ENCODE data around the gene PON3. TPM values are rescaled to one million over a fixed set of nuclear protein-coding genes. Genes with fewer than 3 reads are reported as not detected.

The PON3 gene
- total and polyA plus RNA-seq, 2 of the 13 experiments (the other 11 are each of a cell fraction or from before 2014, with no cell fraction given): 23.6 to 37.8 TPM

DNA sequence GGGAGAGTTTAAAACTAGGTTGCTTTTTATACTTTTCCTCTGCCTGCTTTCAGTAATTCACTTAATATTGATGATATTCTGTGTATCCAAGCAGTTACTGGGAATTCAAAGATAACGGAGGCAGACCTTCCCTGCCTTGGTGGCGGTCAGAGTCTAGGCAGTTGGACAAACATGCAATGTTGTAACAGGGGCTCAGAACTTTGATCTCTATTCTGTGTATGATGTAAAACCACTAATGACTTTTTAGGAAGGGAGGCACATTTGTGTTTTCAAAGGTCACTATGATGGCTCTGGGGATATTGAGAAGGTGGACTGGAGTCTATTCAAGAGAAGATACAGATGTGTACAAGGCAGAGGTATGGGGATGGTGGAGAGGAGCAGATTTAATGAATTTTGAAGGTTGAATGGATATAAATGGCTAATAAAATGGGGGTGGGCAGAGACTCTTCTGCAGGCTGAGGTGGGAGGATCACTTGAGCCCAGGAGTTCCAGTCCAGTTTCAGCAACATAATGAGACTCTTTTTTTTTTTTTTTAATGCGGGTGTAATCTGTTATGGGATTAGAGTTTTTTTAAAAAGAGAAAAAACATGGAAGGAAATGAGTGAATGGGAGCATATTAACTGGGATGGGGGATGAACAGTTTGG, 44.3 kb upstream of the PON3 start (continued):
- no peak for TF ChIP-seq FOXM1 (CRISPR knock-in tag; IDR thresholded peaks at IDR 0.05)
- TF ChIP-seq ZNF256 (CRISPR knock-in tag; conservative IDR thresholded peaks at IDR 0.05): no peak; the same call in 1 of the 2 replicates
- TF ChIP-seq GTF3A (CRISPR knock-in tag; conservative IDR thresholded peaks at IDR 0.05): no peak
- TF ChIP-seq ATAD3A (CRISPR knock-in tag; IDR thresholded peaks at IDR 0.05): no peak
- TF ChIP-seq, protein P1, sequence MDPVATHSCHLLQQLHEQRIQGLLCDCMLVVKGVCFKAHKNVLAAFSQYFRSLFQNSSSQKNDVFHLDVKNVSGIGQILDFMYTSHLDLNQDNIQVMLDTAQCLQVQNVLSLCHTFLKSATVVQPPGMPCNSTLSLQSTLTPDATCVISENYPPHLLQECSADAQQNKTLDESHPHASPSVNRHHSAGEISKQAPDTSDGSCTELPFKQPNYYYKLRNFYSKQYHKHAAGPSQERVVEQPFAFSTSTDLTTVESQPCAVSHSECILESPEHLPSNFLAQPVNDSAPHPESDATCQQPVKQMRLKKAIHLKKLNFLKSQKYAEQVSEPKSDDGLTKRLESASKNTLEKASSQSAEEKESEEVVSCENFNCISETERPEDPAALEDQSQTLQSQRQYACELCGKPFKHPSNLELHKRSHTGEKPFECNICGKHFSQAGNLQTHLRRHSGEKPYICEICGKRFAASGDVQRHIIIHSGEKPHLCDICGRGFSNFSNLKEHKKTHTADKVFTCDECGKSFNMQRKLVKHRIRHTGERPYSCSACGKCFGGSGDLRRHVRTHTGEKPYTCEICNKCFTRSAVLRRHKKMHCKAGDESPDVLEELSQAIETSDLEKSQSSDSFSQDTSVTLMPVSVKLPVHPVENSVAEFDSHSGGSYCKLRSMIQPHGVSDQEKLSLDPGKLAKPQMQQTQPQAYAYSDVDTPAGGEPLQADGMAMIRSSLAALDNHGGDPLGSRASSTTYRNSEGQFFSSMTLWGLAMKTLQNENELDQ (CRISPR knock-in tag; IDR thresholded peaks at IDR 0.05; ENCODE audit: borderline replicate concordance): no peak
- TF ChIP-seq RAD21 (CRISPR knock-in tag; IDR thresholded peaks at IDR 0.05): no peak
- no peak for TF ChIP-seq ZSCAN22 (CRISPR knock-in tag; IDR thresholded peaks at IDR 0.05)
- TF ChIP-seq SIX4 (CRISPR knock-in tag; IDR thresholded peaks at IDR 0.05): peak; percentile 72
- TF ChIP-seq KLF16 (CRISPR knock-in tag; IDR thresholded peaks at IDR 0.05): peak in 1 of 2 experiments; percentile 80; a peak in 2 of 4 replicates
- TF ChIP-seq, protein P2, sequence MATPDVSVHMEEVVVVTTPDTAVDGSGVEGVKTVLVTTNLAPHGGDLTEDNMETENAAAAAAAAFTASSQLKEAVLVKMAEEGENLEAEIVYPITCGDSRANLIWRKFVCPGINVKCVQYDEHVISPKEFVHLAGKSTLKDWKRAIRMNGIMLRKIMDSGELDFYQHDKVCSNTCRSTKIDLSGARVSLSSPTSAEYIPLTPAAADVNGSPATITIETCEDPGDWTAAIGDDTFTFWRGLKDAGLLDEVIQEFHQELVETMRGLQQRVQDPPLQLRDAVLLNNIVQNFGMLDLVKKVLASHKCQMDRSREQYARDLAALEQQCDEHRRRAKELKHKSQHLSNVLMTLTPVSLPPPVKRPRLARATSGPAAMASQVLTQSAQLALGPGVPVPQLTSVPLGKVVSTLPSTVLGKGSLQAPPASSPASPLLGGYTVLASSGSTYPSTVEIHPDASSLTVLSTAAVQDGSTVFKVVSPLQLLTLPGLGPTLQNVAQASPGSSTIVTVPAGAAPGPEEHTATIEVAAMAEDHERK (CRISPR knock-in tag; IDR thresholded peaks at IDR 0.05; ENCODE audit: low read depth): no peak
- no peak for TF ChIP-seq KLF13 (CRISPR knock-in tag; IDR thresholded peaks at IDR 0.05)
- TF ChIP-seq, protein P3, sequence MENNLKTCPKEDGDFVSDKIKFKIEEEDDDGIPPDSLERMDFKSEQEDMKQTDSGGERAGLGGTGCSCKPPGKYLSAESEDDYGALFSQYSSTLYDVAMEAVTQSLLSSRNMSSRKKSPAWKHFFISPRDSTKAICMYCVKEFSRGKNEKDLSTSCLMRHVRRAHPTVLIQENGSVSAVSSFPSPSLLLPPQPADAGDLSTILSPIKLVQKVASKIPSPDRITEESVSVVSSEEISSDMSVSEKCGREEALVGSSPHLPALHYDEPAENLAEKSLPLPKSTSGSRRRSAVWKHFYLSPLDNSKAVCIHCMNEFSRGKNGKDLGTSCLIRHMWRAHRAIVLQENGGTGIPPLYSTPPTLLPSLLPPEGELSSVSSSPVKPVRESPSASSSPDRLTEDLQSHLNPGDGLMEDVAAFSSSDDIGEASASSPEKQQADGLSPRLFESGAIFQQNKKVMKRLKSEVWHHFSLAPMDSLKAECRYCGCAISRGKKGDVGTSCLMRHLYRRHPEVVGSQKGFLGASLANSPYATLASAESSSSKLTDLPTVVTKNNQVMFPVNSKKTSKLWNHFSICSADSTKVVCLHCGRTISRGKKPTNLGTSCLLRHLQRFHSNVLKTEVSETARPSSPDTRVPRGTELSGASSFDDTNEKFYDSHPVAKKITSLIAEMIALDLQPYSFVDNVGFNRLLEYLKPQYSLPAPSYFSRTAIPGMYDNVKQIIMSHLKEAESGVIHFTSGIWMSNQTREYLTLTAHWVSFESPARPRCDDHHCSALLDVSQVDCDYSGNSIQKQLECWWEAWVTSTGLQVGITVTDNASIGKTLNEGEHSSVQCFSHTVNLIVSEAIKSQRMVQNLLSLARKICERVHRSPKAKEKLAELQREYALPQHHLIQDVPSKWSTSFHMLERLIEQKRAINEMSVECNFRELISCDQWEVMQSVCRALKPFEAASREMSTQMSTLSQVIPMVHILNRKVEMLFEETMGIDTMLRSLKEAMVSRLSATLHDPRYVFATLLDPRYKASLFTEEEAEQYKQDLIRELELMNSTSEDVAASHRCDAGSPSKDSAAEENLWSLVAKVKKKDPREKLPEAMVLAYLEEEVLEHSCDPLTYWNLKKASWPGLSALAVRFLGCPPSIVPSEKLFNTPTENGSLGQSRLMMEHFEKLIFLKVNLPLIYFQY (CRISPR knock-in tag; IDR thresholded peaks at IDR 0.05; ENCODE audit: borderline replicate concordance): 0 out of 2 replicates have a peak, but pooled peaks have one; percentile 30
- TF ChIP-seq, protein P4, sequence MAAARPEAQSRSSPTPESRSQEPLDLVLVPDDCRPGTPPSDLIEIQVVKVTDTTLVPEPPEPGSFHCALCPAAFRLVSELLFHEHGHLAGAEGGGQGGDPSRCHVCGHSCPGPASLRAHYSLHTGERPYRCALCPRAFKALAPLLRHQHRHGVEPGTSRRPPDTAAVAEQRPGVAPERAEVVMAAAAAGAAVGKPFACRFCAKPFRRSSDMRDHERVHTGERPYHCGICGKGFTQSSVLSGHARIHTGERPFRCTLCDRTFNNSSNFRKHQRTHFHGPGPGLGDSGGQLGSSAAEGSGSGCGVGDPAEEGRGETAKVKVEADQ (CRISPR knock-in tag; IDR thresholded peaks at IDR 0.05; ENCODE audit: borderline replicate concordance): no peak
- no peak for TF ChIP-seq ZNF274 (CRISPR knock-in tag; IDR thresholded peaks at IDR 0.05)
- TF ChIP-seq, protein P5, sequence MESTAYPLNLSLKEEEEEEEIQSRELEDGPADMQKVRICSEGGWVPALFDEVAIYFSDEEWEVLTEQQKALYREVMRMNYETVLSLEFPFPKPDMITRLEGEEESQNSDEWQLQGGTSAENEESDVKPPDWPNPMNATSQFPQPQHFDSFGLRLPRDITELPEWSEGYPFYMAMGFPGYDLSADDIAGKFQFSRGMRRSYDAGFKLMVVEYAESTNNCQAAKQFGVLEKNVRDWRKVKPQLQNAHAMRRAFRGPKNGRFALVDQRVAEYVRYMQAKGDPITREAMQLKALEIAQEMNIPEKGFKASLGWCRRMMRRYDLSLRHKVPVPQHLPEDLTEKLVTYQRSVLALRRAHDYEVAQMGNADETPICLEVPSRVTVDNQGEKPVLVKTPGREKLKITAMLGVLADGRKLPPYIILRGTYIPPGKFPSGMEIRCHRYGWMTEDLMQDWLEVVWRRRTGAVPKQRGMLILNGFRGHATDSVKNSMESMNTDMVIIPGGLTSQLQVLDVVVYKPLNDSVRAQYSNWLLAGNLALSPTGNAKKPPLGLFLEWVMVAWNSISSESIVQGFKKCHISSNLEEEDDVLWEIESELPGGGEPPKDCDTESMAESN (CRISPR knock-in tag; conservative IDR thresholded peaks at IDR 0.05): no peak; the same call in 1 of the 2 replicates
- no peak for TF ChIP-seq ATF7-NPFF (CRISPR knock-in tag; IDR thresholded peaks at IDR 0.05; ENCODE audit: low read depth)
- TF ChIP-seq ZFY (CRISPR knock-in tag; IDR thresholded peaks at IDR 0.05): no peak
- no peak for TF ChIP-seq MTA3 (CRISPR knock-in tag; IDR thresholded peaks at IDR 0.05)
- TF ChIP-seq SMAD1 (CRISPR knock-in tag; IDR thresholded peaks at IDR 0.05; ENCODE audit: borderline replicate concordance, low read depth): no peak
- no peak for TF ChIP-seq CHD2 (IDR thresholded peaks at IDR 0.05; ENCODE audit: low read depth, low read length)

Data from HepG2 (cell line).